ENCODE results near the gene GRIK5. TPM values are rescaled to one million over a fixed set of nuclear protein-coding genes. Genes with fewer than 3 reads are reported as not detected.

Gene GRIK5
- total RNA-seq, 1 donor from 2014 or later: 3.8 TPM

- Mint-ChIP-seq H3K27ac (ENCODE audit: unreplicated experiment) (no peak overlapping the region), H3K4me1 (peaks cover 7% of the 10 kb centered on the region), H3K27me3 (ENCODE audit: low read depth) (peaks cover 16% of the 10 kb centered on the region), H3K4me3 (no peak overlapping the region), H3K9me3 (no peaks in the 10 kb centered on the region), H3K36me3 (ENCODE audit: low read depth) (no peaks in the 10 kb centered on the region)
- no peak for DNase-seq (ENCODE audit: low read depth, low spot score)
- TF ChIP-seq CTCF (conservative IDR thresholded peaks at IDR 0.05): no peak
Observed at GRCh38 chr19:42068361-42068755, 1.6 kb downstream of the GRIK5 start.

GRCh38 chr19:42067315-42067888, 2.6 kb downstream of the GRIK5 start:
- no peak for TF ChIP-seq CTCF (conservative IDR thresholded peaks at IDR 0.05)
- Mint-ChIP-seq H3K4me3 (no peak overlapping the region), H3K27me3 (ENCODE audit: low read depth) (peaks cover 16% of the 10 kb centered on the region), H3K4me1 (peaks cover 7% of the 10 kb centered on the region), H3K27ac (ENCODE audit: unreplicated experiment) (no peak overlapping the region), H3K36me3 (ENCODE audit: low read depth) (no peaks in the 10 kb centered on the region), H3K9me3 (no peaks in the 10 kb centered on the region)
- no peak for DNase-seq (ENCODE audit: low read depth, low spot score)

GRCh38 chr19:42066075-42066754, 3.8 kb downstream of the GRIK5 start:
- Mint-ChIP-seq H3K4me1 (peaks cover 7% of the 10 kb centered on the region), H3K27me3 (ENCODE audit: low read depth) (peaks cover 10% of the 10 kb centered on the region), H3K9me3 (no peaks in the 10 kb centered on the region), H3K4me3 (no peak overlapping the region), H3K36me3 (ENCODE audit: low read depth) (no peaks in the 10 kb centered on the region), H3K27ac (ENCODE audit: unreplicated experiment) (no peak overlapping the region)
- no peak for TF ChIP-seq CTCF (conservative IDR thresholded peaks at IDR 0.05)
- DNase-seq (ENCODE audit: low read depth, low spot score): no peak

GRCh38 chr19:42065511-42065910, 4.5 kb downstream of the GRIK5 start:
- H3K36me3 Mint-ChIP-seq (ENCODE audit: low read depth): no peaks in the 10 kb centered on the region
- H3K4me3 Mint-ChIP-seq: no peak overlapping the region
- peaks cover 3% of the 10 kb centered on the region for H3K27me3 Mint-ChIP-seq (ENCODE audit: low read depth)
- H3K4me1 Mint-ChIP-seq: peaks cover 3% of the 10 kb centered on the region
- TF ChIP-seq CTCF (conservative IDR thresholded peaks at IDR 0.05): no peak
- DNase-seq (ENCODE audit: low read depth, low spot score): no peak
- no peaks in the 10 kb centered on the region for H3K9me3 Mint-ChIP-seq
- no peak overlapping the region for H3K27ac Mint-ChIP-seq (ENCODE audit: unreplicated experiment)

GRCh38 chr19:42065051-42065450, 5.0 kb downstream of the GRIK5 start:
- H3K4me3 Mint-ChIP-seq: no peak overlapping the region
- H3K9me3 Mint-ChIP-seq: no peaks in the 10 kb centered on the region
- no peaks in the 10 kb centered on the region for H3K27me3 Mint-ChIP-seq (ENCODE audit: low read depth)
- no peak overlapping the region for H3K27ac Mint-ChIP-seq (ENCODE audit: unreplicated experiment)
- H3K36me3 Mint-ChIP-seq (ENCODE audit: low read depth): no peaks in the 10 kb centered on the region
- DNase-seq (ENCODE audit: low read depth, low spot score): no peak
- no peaks in the 10 kb centered on the region for H3K4me1 Mint-ChIP-seq
- no peak for TF ChIP-seq CTCF (conservative IDR thresholded peaks at IDR 0.05)

Data from neural crest cell (in vitro differentiated cells).